GM12892 (cell line): ENCODE measurements around the gene FBXO24.
A peak's percentile ranks its signal among the peaks of the same experiment; 100 is the strongest.

Source experiments
- DNase-seq: peaks from one replicate; pipeline ENCODE4 v3.0.0; 2011; ENCODE audit not compliant: insufficient read length
- FAIRE-seq: peaks from 2 replicates; lab custom pipeline; 2011; peaks lifted over from hg19 to GRCh38; lab: Jason Lieb, UNC
- POLR2A ChIP-seq: IDR thresholded peaks from 2 replicates; pipeline ENCODE4 v1.6.1; 2011; ENCODE audit warnings: low read depth, low read length, control low read depth
- POLR2AphosphoS5 ChIP-seq: IDR thresholded peaks from 2 replicates; pipeline ENCODE4 v1.6.1; 2011; ENCODE audit warnings: low read depth, low read length, control low read depth
- TAF1 ChIP-seq: IDR thresholded peaks from 2 replicates; pipeline ENCODE4 v1.6.1; 2011; ENCODE audit warnings: low read depth, mild to moderate bottlenecking, control low read depth, low read length, borderline replicate concordance

Gene FBXO24

DNA sequence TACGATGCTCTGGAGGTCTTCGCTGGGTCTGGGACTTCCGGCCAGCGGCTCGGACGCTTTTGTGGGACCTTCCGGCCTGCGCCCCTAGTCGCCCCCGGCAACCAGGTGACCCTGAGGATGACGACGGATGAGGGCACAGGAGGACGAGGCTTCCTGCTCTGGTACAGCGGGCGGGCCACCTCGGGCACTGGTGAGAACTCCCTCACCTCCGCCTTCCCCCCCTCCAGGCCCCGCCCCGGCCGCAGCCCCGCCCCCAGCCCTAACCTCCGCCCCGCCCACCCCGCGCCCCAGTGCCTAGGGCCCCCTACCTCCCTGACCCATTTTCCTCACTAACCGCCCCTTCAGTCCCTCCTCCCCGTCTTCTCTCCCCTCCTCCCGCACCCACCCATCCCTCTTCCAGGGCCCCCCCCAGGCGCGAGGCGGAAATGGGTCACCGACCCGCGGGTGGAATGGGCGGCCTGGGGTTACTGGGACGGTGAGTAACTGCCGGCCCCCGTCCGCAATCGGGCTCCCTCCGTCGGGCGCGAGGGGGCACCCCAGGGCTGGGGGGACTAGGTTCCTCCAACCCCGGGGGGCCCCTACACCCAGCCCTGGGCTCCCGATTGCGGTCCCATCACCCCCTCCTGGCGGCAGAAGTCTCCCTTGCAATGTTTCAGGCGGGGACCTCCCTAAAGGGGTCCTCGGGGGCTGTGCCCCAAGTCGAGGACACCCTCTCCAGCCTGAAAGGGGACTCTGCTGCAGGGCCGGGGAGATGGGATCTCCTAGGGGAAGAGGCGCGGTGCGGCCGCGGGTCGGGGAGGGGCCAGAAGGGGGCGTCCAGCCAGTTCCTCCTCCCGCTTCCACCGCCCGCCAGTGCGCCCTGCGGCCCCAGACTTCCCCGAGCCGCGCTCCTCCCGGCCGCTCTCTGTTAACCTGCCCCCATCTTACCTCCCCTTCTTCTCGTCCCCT lies 18.2 kb downstream of the FBXO24 start:
- DNase-seq = peak; percentile 96
- peak; percentile 30 for FAIRE-seq
- TF ChIP-seq POLR2A (no peak), POLR2AphosphoS5 (no peak), TAF1 (no peak)

DNA sequence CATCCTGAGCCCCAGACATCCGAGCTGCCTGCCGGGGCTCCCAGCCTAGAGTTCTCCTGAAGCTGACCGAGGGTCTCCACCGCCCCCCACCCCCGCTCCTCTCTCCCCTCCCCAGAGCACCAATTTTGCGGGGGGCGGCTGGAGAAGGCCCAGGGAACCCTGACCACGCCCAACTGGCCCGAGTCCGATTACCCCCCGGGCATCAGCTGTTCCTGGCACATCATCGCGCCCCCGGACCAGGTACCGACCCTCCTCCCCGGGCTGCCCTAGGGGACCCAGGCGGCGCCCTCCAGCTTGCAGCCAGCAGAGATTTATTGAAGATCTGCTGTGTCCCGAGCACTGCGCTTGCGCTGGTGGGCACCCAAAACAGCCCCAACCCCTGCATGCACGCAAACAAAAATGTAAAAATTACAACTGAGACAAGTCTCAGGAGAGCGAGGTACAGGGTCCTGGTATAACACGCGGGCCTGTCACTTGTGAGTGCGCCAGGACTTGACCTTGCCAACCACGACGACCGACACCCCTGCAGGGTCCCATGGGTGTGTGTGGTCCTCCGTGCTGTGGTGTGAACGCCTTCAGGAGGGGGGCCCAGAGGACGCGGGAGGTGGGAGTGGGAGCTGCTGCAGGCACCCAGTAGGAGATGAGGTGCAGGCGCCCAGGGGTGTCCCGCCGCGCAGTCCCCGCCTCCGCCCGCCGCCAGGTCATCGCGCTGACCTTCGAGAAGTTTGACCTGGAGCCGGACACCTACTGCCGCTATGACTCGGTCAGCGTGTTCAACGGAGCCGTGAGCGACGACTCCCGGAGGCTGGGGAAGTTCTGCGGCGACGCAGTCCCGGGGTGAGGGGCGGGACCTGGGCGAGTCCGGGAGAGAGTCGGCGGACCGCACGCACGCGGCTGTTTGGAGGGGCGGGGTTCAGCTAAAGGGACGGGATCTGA lies 19.1 kb downstream of the FBXO24 start:
- TF ChIP-seq POLR2A = no peak
- no peak for FAIRE-seq
- DNase-seq = no peak

DNA sequence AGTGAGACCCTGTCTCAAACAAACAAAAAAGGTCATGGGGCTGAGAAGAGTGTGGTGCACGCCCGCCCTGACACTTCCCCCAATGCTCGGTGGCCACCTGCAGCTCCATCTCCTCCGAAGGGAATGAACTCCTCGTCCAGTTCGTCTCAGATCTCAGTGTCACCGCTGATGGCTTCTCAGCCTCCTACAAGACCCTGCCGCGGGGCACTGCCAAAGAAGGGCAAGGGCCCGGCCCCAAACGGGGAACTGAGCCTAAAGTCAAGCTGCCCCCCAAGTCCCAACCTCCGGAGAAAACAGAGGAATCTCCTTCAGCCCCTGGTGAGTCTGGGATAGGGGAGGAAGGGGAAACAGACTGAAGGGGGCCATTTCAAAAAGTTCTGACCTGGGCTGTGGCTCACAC lies 20.2 kb downstream of the FBXO24 start:
- no peak for DNase-seq
- no peak for FAIRE-seq
- TF ChIP-seq POLR2A = no peak
- TF ChIP-seq POLR2AphosphoS5 = no peak
- no peak for TF ChIP-seq TAF1

DNA sequence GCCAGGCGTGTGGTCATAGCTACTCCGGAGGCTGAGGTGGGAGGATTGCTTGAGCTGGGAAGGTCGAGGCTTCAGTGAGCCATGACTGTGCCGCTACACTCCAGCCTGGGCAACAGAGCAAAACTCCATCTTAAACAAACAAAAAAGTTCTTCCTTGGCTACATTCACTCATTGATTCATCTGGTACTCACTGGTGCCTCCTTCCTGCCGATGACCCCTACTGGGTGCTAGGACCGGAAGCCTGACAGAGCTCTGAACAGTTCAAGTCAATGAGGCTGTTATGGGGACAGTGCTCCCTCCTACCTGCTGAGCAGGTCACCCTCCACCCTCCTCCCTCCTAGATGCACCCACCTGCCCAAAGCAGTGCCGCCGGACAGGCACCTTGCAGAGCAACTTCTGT lies 21.0 kb downstream of the FBXO24 start:
- no peak for DNase-seq
- TF ChIP-seq TAF1 (no peak), POLR2A (no peak), POLR2AphosphoS5 (no peak)
- FAIRE-seq = no peak

DNA sequence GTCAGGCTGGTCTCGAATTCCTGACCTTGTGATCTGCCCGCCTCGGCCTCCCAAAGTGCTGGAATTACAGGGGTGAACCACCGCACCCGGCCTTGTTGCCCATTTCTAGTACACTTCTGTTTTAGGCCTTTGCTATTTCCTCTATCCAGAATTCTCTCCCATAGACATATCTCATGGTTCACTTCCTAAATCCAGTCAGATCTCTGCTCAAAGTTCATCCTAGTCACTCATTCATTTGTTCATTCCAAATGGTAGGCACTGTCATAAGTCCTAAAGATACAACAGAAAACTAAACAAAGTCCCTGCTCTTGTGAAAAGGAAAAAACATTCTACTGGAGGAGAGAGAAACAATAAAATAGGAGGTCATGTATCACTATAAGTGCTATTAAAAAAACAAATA lies 23.8 kb downstream of the FBXO24 start:
- DNase-seq (no peak), FAIRE-seq (no peak)
- no peak for TF ChIP-seq POLR2AphosphoS5
- TF ChIP-seq POLR2A = no peak
- TF ChIP-seq TAF1 = no peak

DNA sequence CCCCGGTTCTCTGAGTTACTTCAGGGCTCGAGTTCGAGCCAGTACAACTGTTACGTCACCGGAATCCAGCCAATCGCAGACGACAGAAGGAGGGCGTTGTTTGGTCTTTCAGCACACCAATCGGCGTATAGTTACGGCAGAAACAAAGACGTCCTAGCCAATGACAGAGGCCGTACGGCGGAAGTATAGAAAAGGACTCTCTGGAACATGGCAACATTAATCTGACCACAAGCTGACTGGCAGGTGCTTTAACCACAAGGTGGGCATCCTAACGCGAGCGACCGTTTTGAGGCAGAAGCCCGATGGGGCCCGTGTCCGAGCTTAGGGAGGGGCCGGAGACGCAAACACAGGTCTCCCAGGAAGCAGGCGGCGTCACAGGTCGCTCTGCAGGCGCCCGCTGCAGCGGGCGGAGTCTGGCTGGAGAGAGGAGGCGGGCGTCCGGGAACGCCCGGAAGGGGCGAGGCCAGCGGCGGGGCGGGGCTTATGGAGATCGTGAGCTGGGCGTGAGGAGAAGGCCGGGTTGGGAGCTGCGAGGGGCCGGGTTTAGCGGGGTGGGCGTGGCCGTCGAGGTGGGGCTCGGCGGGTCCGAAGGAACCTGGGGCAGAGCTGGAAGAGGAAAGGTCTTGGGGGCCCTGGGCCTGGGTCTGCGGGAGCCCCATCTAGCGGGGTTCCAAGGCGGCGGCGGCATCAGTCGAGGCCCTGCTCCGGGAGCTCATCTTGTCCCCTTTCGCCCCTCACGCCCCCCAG lies 26.0 kb downstream of the FBXO24 start, which contains the start of gene MOSPD3:
Gene MOSPD3 (plus strand): TSS at position 558 of the 747 bp plus-strand sequence. CDS start 252 bp downstream, outside the sequence.
- TF ChIP-seq POLR2A (no peak), TAF1 (no peak), POLR2AphosphoS5 (peak; percentile 72)
- FAIRE-seq (peak; percentile 99), DNase-seq (peak; percentile 99)

DNA sequence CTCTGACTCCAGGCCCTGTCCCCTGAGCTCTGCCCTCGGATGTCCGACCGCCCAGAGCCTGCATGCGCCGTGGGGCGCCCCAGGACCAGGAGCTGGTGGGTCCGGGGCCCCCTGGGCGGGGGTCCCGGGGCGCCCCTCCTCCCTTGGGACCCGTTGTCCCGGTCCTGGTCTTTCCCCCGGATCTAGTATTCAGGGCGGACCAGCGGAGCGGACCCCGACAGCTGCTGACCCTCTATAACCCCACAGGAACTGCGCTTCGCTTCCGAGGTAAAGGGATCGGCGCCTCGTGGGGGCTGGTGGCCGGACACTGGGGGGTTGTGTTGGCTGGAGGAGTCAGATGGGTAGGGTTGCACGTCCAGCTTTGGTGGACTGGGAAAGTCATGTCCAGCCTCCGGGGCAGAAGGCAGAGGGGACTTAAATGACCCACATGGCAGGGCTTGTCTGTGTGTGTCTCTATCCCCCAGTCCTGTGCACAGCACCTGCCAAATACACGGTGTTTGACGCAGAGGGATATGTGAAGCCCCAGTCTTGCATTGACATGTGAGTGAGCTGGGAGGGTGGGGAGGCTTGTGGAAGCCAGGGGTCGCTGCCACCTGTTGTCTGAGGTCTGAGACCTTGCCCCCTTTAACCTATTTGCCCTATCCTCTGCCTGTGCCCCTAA lies 26.7 kb downstream of the FBXO24 start:
- DNase-seq = no peak
- FAIRE-seq = peak; percentile 82
- TF ChIP-seq POLR2AphosphoS5 (no peak), POLR2A (no peak), TAF1 (no peak)

DNA sequence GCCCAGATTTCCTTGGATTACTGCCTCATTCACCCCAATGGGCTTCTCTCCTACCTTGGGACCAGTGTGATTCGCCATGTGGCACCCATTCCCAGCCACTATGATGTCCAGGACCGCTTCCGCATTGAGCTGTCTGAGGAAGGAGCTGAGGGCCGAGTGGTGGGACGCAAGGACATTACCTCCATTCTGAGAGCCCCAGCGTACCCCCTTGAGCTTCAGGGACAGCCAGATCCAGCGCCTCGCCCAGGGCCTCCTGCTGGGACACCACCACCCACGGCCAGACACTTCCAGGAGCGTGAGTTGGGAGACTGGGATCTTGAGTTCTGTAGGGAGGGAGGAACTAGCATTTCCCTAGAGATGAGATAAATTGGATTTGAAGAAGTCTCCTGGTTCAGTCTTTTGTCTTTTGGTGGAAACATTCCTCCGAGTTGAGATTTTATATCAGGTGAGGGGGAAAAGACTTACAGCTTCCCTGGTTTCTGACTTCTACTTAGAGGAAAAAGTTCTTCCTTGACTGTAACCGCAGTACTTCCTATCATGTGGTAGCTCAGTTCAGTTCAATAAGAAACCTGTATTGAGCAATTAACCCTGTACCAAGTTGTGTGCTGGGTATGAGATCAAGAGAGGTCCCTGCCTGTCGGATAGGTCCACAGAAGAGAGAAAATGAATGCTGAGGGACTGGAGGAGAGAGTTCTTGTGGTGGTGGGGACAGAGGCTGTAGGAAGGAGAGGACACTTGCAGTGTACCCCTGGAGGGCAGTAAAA lies 27.5 kb downstream of the FBXO24 start:
- TF ChIP-seq POLR2AphosphoS5 (no peak), POLR2A (no peak)
- no peak for DNase-seq
- FAIRE-seq = no peak

DNA sequence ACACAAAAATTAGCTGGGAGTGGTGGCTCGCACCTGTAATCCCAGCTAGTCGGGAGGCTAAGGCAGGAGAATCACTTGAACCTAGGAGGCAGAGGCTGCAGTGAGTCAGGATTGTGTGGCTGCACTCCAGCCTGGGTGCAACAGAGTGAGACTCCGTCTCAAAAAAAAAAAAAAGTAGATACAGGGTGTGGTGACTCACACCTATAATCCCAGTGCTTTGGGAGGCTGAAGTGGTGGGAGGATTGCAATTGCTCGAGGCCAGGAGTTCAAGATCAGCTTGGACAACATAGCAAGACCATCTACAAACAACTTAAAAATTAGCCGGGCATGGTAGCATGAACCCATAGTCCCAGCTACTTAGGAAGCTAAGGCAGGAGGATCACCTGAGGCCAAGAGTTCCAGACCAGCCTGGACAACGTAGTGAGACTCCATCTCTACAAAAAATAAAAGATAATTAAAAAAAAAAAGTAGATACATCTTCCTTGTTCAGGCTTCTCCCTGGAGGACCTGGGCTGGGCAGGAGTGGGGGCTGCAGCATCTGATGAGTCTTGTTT lies 28.3 kb downstream of the FBXO24 start:
- TF ChIP-seq POLR2A (no peak), POLR2AphosphoS5 (no peak), TAF1 (no peak)
- DNase-seq (no peak), FAIRE-seq (no peak)
